D341Med (cell line): ENCODE measurements around the gene GSK3A.
"Not testable (repeated sequence)": the region's sequence is repeated elsewhere in the genome, so short reads cannot be mapped to it uniquely, and the experiment has no call there.

Source experiments
- DNase-seq: peaks from one replicate; pipeline ENCODE4 v3.0.0; 2012; ENCODE audit warnings: low spot score

The GSK3A gene

GRCh38 chr19:42268704-42269477 is 26.5 kb upstream of the GSK3A start, which contains the start of gene CIC:
CIC (plus strand) TSS chr19:42269252; CDS start chr19:42271784, 2,532 bp downstream.
- peak; percentile 94 for DNase-seq

- peak; percentile 91 for DNase-seq
Observed at GRCh38 chr19:42268142-42268703, 25.8 kb upstream of the GSK3A start.

DNA sequence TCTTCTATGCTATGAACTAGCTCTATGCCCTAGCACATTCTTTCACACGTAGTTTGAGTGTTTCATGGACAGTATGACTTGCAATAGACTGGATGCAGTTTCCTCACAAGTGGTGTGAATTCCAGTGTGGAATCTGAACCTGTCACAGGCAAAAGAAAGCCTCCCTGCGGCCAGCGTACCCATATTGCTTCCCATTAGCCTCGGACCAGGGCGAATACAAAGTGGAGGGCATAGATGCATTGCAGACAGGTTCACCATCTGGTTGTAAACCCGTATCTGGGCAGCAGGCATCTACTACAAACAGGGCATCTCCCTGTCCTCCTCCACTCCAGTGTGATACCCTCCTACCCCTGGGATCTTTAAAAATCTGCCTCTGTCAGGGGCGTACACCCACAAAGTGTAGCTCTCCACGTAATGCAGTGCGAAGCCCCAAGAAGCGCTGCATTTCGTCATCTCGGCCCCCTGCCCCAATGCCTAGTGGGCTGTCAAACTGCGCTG is 25.3 kb upstream of the GSK3A start:
- no peak for DNase-seq

DNA sequence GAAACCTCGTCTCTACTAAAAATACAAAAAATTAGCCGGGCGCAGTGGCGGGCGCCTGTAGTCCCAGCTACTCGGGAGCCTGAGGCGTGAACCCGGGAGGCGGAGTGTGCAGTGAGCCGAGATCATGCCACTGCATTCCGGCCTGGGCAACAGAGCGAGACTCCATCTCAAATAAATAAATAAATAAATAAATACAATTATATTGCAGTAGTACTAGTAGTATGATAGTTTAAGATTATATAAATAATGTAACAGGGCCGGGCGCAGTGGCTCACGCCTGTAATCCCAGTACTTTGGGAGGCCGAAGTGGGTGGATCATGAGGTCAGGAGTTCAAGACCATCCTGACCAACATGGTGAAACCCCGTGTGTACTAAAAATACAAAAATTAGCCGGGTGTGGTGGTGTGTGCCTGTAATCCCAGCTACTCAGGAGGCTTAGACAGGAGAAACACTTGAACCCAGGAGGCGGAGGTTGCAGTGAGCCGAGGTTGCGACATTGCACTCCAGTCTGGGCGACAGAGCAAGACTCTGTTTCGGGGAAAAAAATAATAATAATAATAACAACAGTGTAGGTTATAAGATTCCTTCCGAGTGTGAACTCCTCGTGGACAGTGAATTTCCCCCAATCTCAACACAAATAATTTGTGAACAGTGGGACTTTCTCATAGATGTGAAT is 24.7 kb upstream of the GSK3A start:
- DNase-seq: not testable (repeated sequence)

DNA sequence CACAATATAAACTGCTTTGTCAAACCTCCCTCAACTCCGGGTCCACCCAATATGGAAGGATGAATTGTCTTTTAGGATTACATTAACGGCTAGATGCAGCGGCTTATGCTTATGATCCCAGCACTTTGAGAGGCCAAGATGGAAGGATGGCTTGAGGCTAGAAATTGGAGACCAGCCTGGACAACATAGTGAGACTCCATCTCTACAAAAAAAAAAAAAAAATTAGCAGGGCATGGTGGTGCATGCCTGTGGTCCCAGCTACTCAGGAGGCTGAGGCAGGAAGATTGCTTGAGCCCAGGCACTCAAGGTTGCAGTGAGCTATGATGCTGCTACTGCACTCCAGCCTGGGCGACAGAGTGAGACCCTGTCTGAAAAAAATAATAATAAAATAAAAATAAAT is 23.7 kb upstream of the GSK3A start:
- not testable (repeated sequence) for DNase-seq

DNA sequence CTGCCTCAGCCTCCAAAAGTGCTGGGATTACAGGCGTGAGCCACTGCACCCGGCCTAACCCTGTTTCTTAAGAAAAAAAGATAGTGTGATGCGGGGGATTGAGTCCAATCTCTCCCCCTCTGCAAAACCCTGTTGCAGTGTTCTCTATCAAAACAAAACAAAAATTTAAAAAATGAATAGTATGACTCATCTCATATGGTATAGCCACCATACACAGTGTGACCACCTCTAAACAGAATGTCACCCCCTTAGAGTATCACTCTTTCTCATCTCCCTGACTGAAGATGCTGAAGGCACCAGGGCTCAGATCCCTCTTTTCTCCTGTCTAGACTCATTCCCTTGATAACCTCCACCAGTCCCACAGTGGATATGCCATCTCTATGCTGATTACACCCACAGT is 19.4 kb upstream of the GSK3A start:
- DNase-seq: no peak

- DNase-seq: not testable (repeated sequence)
Observed at GRCh38 chr19:42257842-42258241, 15.4 kb upstream of the GSK3A start.

DNA sequence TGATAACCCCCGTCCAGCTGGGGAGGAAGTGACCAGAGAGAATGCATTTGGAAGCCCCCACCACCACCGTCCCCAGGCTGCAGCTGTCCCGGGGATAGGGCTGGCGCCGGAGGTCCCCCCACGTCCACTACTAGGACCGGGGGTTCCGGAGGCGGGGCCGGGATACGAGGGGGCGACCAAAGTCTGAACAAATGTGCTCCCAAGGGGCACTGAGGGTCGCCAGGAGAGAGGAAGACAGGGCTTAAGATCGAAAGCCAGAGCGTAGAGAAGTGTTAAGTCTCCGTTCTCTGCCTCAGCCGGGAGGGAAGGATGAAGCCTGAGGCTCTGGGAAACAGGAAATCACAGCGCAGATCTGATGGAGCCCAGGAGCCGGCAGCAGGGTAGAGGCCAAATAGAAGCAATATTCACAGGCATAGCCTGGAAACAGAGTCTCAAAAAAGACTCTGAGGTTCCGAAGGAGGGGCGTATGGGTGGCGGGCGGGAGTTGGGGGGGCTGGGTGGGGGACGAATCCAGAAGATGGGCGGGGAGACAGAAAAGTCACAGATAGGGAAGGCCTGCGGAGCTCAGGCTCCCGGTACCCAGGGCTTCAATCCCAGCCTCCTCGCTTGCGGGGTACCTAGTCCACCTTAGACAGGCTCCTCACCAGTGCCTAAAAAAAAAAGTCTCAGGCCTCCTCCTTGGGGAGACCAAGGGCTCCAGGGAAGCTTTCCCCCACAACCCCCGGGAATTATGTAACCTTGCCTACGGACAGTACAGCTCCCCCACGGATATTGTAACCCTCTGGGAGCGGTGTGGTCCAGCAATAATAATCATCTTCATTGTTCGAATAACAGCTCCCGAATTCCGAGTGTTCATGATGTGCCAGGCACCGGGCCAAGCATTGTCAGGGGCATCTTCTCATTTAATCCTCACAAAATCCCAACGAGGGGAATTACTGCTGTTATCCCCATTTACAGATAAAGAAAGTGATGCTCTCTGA is 13.7 kb upstream of the GSK3A start:
- DNase-seq: peak; percentile 57

DNA sequence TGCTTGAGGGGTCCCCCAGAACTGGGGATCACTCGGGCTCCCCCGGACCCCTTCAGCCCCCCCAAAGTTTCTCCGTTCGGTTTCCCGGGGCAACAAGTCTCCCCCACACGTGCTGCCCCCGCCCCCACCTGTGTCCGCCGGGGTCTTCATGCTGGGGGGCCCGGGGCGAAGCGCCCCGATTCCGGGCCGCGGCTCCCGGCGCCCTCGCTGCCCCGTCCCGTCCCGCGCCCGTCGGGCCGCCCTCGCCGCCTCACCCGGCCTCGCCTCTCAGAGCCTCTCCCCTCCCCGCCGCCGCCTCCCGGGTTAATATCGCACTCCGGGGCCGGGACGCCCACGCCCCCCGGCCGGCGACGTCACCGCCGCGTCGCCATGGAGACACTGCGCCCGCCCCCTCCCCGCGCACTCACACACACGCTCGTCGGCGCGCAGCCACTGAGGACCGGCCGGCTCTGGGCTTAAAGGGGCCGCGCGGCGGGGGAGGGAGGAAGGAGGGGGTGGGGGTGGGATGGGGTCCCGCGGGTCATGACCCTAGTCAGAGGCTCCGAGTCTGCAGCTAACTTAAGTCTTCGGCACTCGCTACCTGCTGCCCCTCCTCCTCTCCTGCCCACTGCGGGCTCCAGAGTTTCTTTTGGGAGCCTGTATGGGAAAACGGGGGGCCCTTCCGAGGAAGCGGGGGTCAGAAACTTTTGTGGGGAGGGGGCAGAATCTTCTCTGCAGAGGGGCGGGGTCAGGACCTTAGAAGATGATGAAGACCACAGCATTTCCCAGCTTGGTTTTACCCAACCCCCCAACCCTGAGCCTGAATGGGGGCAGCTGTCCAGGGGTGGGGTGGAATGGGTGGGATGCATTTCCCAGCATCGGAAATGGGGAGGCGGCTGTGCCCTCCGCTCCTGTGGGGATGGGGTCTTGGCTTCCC is 12.7 kb upstream of the GSK3A start, which contains the start of gene ERF:
Gene ERF (minus strand): TSS at position 279 of the 916 bp plus-strand sequence. CDS start 129 bp downstream, at position 150.
- DNase-seq: peak; percentile 97

- peak; percentile 73 for DNase-seq
Observed at GRCh38 chr19:42254089-42254849, 11.9 kb upstream of the GSK3A start.

GRCh38 chr19:42253245-42254088 is 11.1 kb upstream of the GSK3A start:
- DNase-seq: peak; percentile 84

DNA sequence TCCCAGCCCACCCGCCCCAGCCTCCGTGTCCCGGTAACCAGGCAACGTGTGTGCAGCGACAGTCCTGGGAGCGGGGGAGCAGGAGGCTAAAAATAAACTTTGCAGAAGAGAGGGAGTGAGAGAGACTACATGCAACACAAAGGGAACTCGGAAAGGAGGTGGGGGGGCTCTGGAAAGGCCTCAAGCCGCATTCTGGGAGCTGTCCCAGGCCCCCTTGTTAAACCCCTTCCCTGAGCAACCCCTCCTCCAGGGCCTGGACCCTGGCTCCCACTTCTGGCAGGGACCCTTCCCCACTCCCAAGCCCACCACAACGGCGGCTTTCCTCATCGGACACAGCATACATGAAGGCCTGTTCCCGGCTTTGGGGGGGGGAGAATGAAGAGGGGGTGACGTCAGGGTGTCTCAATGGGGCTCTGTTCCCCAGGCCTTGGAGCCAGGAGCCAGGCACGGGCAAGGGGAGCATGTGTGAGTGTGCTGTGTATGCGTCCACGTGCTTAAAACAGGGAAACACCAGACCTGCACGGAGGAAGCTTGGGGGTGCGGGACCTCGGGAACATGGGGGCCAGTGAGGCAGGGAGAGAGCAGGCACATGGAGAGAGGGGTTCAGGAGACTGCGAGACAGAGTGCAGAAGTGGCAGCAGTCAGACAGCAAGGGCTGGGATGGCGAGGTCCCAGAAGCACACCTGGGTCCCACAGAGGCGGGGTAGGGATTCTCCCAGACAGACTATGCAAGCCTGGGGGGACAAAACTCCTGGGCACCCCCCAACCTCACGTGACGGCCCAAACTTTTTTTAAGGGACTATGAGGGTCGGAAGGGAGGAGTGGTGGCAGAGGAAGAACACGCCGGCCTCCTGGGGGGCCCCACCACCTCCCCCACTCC is 10.2 kb upstream of the GSK3A start:
- no peak for DNase-seq

DNA sequence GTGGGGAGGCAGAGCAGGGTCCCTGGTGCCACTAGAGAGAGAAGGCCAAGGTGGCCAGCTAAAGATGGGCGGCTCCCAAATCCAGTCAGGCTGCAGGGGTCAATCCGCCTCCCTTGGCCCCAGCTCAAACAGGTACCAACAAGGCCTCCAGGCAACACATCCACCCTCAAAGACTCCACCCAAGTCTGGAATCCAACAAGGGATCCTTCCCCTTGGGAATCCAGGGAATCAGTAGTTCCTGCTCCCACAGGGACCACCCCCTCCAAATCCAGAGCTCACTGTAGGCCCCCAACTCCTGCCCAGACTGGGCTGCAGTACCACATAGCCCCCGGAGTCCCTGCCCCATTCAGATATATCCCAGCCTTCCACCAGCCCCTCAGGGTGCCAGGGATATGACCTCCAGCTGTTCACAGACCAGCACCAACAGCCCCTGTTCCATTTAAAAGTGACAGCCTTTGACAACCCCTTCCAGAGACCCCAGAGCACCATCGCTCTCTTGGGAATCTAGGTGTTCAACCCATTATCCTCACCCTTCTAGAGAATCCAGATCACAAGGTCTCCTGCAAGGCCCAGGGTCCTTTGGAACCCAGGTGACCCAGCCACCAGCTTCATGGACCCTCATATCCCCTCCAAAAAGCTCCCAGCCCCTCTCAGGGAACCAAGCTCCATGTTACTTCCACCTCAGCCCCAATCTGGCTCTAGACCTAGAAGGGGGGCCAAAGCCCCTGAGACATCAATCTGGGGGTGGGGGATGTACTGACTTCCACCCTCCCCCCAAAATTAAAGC is 9.4 kb upstream of the GSK3A start:
- DNase-seq: no peak

GRCh38 chr19:42250666-42251531 is 8.5 kb upstream of the GSK3A start:
- DNase-seq: no peak

DNA sequence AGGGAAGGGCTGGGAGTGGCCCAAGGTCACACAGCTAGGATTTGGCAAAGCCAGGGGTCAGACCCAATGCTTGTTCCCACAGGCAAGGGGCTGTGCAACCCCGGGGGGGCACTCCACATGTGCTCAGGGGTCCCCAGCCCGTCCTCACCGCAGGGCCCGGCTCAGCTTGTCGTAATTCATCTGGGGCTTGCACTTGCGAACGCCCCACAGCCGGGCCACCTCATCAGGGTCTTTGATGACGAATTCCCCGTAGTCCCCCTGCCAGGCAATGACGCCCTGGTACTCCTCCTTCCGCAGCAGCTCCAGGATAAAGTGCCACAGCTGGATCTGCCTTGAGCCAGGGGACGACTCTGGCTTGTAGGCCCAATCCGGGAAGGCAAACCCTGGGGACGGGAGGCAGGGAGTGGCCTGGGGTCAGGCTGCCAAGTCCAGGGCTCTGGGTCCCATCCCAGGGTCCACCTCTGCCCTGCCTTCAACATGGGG is 7.8 kb upstream of the GSK3A start:
- no peak for DNase-seq

- no peak for DNase-seq
Observed at GRCh38 chr19:42249769-42250168, 7.4 kb upstream of the GSK3A start.
